HG02798 (cell line): Measurements from ENCODE around the gene ATXN1.

Source experiments
- ATAC-seq: cut with Tn5 transposase; IDR thresholded peaks from one replicate; pipeline ENCODE4 v1.9.1; 2021; ENCODE audit warnings: mild to moderate bottlenecking; ENCODE audit not compliant: unreplicated experiment, poor library complexity

The ATXN1 gene

DNA sequence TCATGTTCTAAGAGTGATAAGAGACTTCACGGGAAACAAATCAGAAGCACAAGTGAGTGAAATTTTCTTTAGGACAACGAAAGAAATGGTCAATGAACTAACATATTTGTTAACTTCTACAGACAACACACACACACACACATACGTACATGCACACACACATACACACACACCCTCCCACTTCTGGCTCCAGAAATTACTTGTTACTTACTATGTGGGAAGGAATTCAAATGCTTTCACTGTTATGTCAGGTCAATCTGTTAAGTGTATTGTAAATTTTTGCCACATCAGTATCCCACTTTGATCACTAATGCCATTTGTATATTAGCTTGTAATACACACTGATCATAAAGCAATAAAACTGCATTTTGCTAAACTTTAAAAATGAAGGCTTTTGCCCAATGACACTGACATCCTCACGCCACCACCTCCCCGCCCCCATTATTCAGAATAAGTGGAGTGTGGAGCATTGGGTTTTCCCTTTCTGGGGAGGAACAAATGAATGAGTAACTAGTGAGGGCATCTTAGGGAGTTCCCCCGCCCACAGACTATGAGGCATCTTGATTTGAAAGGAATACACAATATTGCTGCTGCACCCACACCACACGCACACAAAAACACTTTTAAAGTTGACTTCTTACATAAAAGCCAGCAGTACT is 76.2 kb downstream of the ATXN1 start:
- ATAC-seq = peak; percentile 68

DNA sequence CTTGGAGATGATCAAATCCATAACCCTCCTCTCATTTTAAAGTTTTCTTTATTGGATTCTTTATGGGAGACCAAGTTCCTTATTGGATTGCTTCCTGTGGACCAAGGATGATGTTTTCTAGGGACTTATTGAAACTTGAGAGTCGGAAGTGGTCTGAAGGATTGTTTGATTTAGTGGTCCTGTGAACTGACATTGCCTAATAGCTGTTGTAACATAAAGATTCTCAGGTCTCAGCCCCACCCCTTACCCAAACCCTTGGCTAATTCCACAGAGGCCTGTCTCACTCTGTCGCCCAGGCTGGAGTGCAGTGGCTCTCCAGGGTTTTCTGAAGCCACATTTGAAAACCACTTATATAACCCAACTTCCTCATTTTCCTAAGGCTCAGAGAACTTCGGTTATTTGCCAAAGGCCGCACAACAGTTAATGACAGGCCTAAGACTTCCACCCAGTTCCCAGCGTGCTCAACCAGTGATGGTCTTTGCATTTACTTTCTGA is 77.0 kb downstream of the ATXN1 start:
- no peak for ATAC-seq

DNA sequence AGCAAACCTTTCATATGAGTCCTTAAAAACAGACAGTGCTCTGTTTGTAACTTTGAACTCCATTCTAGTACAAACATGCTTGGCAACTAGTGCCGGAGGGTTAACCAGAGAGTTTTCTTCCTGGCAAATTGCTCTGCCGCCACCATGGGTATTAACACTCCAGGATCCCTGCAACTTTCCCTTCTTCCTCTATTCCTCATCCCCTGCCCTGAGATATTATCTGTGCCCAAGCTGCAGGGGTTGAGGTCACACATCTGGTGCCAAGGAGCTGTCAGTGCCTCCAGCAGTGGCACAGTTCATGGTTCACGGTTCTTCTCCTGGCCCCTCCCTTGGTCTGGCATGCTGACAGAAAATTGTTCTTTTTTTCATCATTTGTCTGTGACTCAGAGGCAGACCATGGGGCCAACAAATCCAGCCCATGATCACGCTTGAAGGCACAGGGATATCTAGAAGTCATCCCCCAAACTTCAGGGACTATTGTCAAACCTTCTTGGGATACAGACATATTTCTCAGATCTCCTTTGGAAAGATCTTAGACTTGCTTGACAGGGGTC is 77.5 kb downstream of the ATXN1 start:
- no peak for ATAC-seq

- ATAC-seq = no peak
These were observed 79.9 kb downstream of the ATXN1 start for GRCh38 chr6:16681260-16681873.

GRCh38 chr6:16679050-16679449 is 82.2 kb downstream of the ATXN1 start:
- ATAC-seq = no peak

GRCh38 chr6:16677458-16677857 is 83.8 kb downstream of the ATXN1 start:
- ATAC-seq = no peak

- ATAC-seq = no peak
These were observed 84.3 kb downstream of the ATXN1 start for GRCh38 chr6:16676978-16677377.

- ATAC-seq = no peak
These were observed 84.9 kb downstream of the ATXN1 start for GRCh38 chr6:16676376-16676775.

DNA sequence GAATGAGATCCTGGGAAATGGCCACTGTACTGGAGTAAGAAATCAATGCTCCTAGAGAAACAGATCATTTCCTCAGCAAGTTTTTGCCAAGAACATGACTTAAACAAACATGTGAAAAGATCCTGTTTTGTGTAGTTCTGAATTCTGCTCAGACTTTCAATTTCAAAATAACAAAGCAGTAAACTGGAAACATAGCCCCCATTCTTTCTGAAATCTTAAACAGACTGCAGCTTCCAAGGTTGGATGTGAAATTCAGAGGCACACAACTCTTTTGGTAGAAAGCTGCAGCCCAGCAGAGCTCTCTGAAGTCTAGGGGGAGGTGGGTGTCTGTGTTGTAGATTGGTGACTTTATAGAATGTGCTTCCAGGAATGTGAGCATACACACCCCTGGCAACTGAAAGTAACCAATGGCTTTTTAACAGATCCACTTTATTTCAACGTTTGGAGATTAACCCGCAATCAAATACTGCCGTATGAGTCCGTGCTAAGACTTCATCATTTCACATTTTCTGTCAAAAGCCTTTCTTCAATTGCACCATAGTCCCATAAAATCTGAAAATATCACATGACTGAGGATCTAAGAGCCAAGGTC is 86.4 kb downstream of the ATXN1 start:
- no peak for ATAC-seq

DNA sequence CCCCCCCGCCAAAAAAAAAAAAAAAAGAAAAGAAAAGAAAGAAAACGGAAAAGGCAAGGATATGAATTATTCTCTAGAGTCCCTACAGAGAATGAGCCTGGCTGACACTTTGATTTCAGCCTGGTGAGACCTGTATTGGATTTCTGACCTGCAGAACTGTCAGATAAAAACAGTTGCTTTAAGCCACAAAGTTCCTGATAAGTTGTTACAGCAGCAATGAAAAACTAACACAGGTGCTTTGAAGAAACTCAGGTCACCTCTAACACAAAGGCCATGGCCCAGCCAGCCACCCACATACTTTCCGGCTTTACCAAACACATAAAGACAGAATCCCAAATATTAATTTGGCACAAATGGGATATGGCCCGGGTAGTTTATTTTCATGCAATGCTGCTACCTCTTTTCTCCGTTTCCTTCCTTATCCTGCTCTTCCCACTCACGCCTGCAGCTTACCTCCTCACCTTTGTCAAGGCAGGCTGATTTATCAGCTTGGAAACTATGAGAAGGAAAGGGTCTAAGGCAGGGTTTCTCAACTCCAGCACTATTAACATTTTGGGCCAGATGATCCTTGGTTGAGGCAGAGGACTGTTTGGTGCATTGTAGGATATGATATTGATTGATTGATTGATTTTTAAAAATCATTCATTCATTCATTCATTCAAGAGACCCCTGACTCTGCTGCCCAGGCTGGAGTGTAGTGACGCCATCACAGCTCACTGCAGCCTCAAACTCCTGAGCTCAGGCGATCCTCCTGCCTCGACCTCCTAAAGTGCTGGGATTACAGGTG is 88.1 kb downstream of the ATXN1 start:
- ATAC-seq = no peak

DNA sequence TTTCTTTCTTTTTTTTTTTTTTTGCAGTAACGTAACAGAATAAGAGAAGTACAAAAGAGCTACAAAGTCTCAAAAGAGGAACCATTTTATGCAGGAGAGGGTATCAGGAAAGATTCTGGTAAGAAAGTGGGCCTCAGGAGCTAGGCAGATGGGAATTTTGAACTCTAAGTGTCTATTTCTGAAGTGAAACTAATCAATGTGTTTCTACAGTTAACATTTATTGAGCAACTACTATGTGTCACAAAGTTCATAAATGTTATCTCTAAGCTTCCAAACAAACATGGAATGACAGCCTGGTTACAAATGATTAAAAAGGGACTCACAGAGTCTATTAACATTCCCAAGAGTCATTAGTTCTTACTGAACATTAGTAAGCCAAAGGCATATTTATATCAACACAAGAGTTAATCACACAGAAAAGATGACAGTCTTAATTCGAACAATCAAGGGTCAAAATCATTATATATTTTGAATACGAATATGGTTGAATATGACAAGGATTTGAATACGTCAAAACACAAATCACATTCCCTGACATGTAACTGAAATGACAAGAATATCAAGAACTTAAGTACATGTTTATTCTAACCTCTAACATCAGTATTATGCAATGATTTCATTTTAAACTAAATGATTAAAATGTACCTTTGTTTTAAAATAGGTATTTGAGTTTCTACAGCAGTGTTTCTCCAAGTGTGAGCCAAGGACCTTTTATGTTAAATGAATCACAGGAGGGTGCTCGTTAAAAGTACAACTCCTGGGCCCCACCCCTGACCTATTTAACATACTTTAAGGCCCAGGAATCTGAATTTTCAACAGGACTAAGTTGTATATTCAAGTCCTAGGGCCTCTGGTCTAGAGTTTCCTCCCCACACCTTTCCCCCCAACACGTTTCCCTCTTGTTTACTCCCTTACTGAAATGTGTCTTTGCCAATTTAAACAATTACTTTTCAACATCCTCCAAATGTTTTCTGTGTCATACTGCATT is 89.7 kb downstream of the ATXN1 start:
- ATAC-seq = no peak

DNA sequence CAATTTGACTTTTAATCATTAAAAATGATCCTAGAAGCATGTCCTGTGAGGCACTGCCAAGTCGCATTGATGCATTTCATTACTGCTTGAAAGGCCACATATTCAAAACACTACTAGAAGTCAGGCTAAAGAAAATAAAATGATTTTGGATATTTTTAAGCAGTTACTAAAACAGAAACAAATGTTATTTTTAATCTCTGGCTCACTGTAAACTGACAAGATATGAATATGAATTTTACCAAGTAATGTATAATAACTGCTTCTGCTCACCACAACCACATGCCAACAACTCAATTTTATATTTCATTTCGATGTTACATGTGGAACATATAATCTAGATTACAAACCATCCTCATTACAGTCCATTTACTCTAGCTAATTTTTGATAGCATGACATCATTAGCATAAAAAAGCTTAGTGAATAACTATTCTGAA is 90.6 kb downstream of the ATXN1 start:
- ATAC-seq = peak; percentile 39

DNA sequence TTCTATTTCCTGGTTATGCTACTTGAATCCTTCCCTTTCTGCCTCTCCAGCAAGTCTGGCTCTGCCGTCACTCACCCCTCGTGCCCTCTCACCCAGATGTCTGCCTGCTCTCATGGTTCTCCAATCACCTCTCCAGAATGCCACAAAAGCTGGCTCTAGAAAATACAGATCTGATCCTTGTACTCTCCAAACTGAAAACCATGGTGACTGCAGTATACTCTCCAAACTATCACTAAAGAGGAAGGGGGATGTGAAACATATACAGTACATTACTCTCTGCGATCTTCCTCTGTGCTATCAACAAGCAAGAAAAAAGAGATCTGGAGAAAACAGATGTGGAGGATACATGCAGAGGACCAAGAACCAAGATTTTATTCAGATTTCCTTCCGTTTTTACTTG is 91.1 kb downstream of the ATXN1 start:
- peak; percentile 55 for ATAC-seq

GRCh38 chr6:16669227-16669626 is 92.0 kb downstream of the ATXN1 start:
- peak; percentile 36 for ATAC-seq

- ATAC-seq = no peak
These were observed 93.8 kb downstream of the ATXN1 start for GRCh38 chr6:16667509-16667908.

DNA sequence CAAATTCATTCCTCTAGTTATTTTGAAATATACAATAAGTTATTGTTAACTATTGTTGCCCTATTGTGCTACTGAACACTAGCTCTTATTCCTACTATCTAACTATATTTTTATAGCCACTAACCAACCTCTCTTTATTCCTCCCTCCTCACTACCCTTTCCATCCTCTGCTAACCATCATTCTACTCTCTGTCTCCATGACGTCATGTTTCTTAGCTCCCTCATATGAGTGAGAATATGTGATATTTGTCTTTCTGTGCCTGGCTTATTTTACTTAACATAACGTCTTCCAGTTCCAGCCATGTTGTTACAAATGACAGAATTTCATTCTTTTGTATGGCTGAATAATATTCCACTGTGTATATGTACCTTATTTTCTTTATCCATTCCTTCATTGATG is 95.3 kb downstream of the ATXN1 start:
- ATAC-seq = no peak

- no peak for ATAC-seq
These were observed 96.1 kb downstream of the ATXN1 start for GRCh38 chr6:16665182-16665581.

DNA sequence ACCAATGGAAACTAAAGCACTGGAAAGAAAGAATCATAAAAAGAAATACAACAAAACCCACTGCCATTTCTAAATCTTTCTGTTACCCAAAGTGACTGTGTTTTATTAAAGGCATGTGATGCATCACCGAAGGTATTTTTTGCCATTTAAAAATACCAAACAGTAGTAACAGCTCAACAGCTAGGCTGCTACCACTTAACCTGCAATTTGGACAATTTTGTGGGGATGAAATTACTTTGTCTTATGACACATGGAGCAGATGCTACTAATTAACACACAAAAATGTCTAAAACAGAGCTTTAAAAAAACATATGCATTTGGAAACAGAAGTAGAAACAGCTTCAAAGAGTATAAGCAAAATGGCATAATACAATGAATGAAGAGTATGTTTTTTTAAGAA is 97.4 kb downstream of the ATXN1 start:
- ATAC-seq = no peak

DNA sequence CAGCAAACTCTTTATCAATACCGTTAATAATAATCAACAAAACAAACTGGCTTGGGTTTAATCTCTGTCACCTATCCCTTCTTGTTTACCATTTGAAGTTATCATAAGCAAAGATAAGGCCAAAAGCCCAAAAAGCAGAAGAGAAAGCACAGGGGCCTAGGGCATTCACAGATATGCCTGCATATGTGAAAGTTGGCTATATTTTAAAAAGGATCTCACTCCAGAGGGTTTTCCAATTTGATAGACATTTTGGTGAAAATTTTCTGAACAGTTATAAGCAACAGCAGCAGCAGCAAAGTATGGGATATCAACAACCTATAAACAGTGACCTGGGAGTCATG is 101.1 kb downstream of the ATXN1 start:
- ATAC-seq = peak; percentile 34
